GM21381 (cell line): Measurements from ENCODE around the gene CD300H.
"Not testable (repeated sequence)": the region's sequence is repeated elsewhere in the genome, so short reads cannot be mapped to it uniquely, and the experiment has no call there.

ENCODE experiments used
- ATAC-seq: cut with Tn5 transposase; IDR thresholded peaks from one replicate; pipeline ENCODE4 v1.9.1; 2021; ENCODE audit warnings: mild to moderate bottlenecking, moderate library complexity; ENCODE audit not compliant: unreplicated experiment

The CD300H gene

GRCh38 chr17:74585711-74586110 lies 18.4 kb upstream of the CD300H start:
- ATAC-seq, result no peak

- no peak for ATAC-seq
These were observed 17.2 kb upstream of the CD300H start for GRCh38 chr17:74584292-74585060.

GRCh38 chr17:74582633-74583032 lies 15.3 kb upstream of the CD300H start:
- no peak for ATAC-seq

- ATAC-seq, result no peak
These were observed 12.6 kb upstream of the CD300H start for GRCh38 chr17:74579900-74580299.

GRCh38 chr17:74578979-74579378 lies 11.7 kb upstream of the CD300H start:
- ATAC-seq, result no peak

GRCh38 chr17:74574489-74575142 lies 7.3 kb upstream of the CD300H start:
- ATAC-seq, result no peak

GRCh38 chr17:74573635-74574034 lies 6.3 kb upstream of the CD300H start:
- not testable (repeated sequence) for ATAC-seq

GRCh38 chr17:74573169-74573568 lies 5.9 kb upstream of the CD300H start:
- no peak for ATAC-seq

GRCh38 chr17:74571621-74572270 lies 4.4 kb upstream of the CD300H start:
- ATAC-seq, result no peak

GRCh38 chr17:74569020-74570003 lies 2.0 kb upstream of the CD300H start:
- ATAC-seq, result no peak

GRCh38 chr17:74568106-74568873 lies 981 bp upstream of the CD300H start:
- ATAC-seq, result no peak

- ATAC-seq, result no peak
These were observed 1.1 kb downstream of the CD300H start for GRCh38 chr17:74566132-74566753.

GRCh38 chr17:74565126-74565525 lies 2.2 kb downstream of the CD300H start:
- ATAC-seq, result no peak

- ATAC-seq, result no peak
These were observed 4.0 kb downstream of the CD300H start for GRCh38 chr17:74563358-74563757.

- ATAC-seq, result no peak
These were observed 5.7 kb downstream of the CD300H start for GRCh38 chr17:74561586-74561985.

GRCh38 chr17:74558882-74559519 lies 8.3 kb downstream of the CD300H start:
- no peak for ATAC-seq

GRCh38 chr17:74558402-74558801 lies 8.9 kb downstream of the CD300H start:
- not testable (repeated sequence) for ATAC-seq

GRCh38 chr17:74555427-74555940 lies 11.8 kb downstream of the CD300H start:
- ATAC-seq, result no peak

GRCh38 chr17:74554909-74555308 lies 12.4 kb downstream of the CD300H start:
- ATAC-seq, result no peak
